GM18870 (cell line): ENCODE data around the gene DHX57.

Source experiments
- ATAC-seq: cut with Tn5 transposase; IDR thresholded peaks from one replicate; pipeline ENCODE4 v1.9.1; 2021; ENCODE audit warnings: moderate library complexity; ENCODE audit not compliant: unreplicated experiment

DHX57 gene

GRCh38 chr2:38875576-38876367, at the start of gene DHX57, which contains the start of gene MORN2:
Gene DHX57, minus strand, starts transcription at chr2:38875934. Its CDS starts 7,529 bp downstream, at chr2:38868405.
Gene MORN2, plus strand, starts transcription at chr2:38875976.
- peak; percentile 97 for ATAC-seq

- ATAC-seq, result no peak
These were observed 47.2 kb upstream of the DHX57 start for GRCh38 chr2:38922902-38923301.

GRCh38 chr2:38922389-38922788, 46.7 kb upstream of the DHX57 start:
- ATAC-seq, result no peak

GRCh38 chr2:38912619-38913018, 36.9 kb upstream of the DHX57 start:
- ATAC-seq, result no peak

GRCh38 chr2:38911191-38911590, 35.5 kb upstream of the DHX57 start:
- no peak for ATAC-seq

- no peak for ATAC-seq
These were observed 34.1 kb upstream of the DHX57 start for GRCh38 chr2:38909872-38910271.

- ATAC-seq, result peak; percentile 83
These were observed 32.2 kb upstream of the DHX57 start for GRCh38 chr2:38907743-38908562.

- no peak for ATAC-seq
These were observed 31.5 kb upstream of the DHX57 start for GRCh38 chr2:38907242-38907641.

- ATAC-seq, result no peak
These were observed 29.5 kb upstream of the DHX57 start for GRCh38 chr2:38905251-38905650.

- ATAC-seq, result no peak
These were observed 25.0 kb upstream of the DHX57 start for GRCh38 chr2:38900726-38901125.

- no peak for ATAC-seq
These were observed 22.5 kb upstream of the DHX57 start for GRCh38 chr2:38898256-38898655.

GRCh38 chr2:38892819-38893218, 17.1 kb upstream of the DHX57 start:
- no peak for ATAC-seq

GRCh38 chr2:38889575-38889974, 13.8 kb upstream of the DHX57 start, which contains the start of gene ARHGEF33:
Gene ARHGEF33, plus strand, starts transcription at chr2:38889875. Its CDS starts 29,573 bp downstream, at chr2:38919448.
- ATAC-seq, result no peak

- ATAC-seq, result no peak
These were observed 13.3 kb upstream of the DHX57 start for GRCh38 chr2:38889045-38889444.

GRCh38 chr2:38887902-38888554, 12.3 kb upstream of the DHX57 start:
- no peak for ATAC-seq

GRCh38 chr2:38887347-38887746, 11.6 kb upstream of the DHX57 start:
- ATAC-seq, result no peak

- ATAC-seq, result no peak
These were observed 10.3 kb upstream of the DHX57 start for GRCh38 chr2:38886063-38886462.

GRCh38 chr2:38876407-38876806, 673 bp upstream of the DHX57 start:
- ATAC-seq, result no peak

- no peak for ATAC-seq
These were observed 533 bp downstream of the DHX57 start for GRCh38 chr2:38875227-38875575.

- ATAC-seq, result no peak
These were observed 2.0 kb downstream of the DHX57 start for GRCh38 chr2:38873763-38874162.

- ATAC-seq, result no peak
These were observed 4.3 kb downstream of the DHX57 start for GRCh38 chr2:38871432-38871831.
